Measurements from ENCODE around the gene ANKRD50. TPM values are rescaled to one million over a fixed set of nuclear protein-coding genes. Genes with fewer than 3 reads are reported as not detected.

ANKRD50 gene
- total and polyA plus RNA-seq, 9 of the 15 experiments (the other 6 are each of a cell fraction or from before 2014, with no cell fraction given), result 2.0 to 8.0 (median 6.2) TPM

DNA sequence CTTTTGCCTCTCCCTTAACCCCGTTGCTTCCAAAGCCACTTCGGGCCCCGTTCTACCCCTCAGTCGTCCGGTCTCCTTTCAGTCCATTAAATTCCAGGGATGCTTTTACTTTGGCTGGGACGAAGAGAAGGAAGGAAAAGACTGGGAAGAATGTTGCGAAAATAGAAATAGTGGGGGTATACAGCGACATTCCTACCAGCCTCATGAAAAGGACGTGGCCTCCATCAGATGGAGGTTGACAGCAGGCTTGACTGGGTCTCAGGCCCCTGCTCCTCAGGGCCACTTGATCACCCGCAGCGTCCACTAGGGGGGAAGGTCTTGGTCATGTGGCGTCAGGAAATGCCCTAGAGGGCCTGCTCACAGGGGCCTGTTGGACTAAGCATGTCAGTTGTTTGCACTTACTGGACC is 657 bp upstream of the ANKRD50 start (continued):
- TF ChIP-seq, protein P1, sequence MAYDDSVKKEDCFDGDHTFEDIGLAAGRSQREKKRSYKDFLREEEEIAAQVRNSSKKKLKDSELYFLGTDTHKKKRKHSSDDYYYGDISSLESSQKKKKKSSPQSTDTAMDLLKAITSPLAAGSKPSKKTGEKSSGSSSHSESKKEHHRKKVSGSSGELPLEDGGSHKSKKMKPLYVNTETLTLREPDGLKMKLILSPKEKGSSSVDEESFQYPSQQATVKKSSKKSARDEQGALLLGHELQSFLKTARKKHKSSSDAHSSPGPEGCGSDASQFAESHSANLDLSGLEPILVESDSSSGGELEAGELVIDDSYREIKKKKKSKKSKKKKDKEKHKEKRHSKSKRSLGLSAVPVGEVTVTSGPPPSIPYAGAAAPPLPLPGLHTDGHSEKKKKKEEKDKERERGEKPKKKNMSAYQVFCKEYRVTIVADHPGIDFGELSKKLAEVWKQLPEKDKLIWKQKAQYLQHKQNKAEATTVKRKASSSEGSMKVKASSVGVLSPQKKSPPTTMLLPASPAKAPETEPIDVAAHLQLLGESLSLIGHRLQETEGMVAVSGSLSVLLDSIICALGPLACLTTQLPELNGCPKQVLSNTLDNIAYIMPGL (CRISPR knock-in tag; IDR thresholded peaks at IDR 0.05), result peak; percentile 58; the same call in 1 of the 2 replicates
- TF ChIP-seq NR2F6 (CRISPR knock-in tag; IDR thresholded peaks at IDR 0.05) (no peak), EP400 (IDR thresholded peaks at IDR 0.05) (peak; percentile 73), CREM (IDR thresholded peaks at IDR 0.05; ENCODE audit: low read depth) (peak; percentile 64), PPARD (CRISPR knock-in tag; IDR thresholded peaks at IDR 0.05) (no peak), SRF (CRISPR knock-in tag; IDR thresholded peaks at IDR 0.05) (peak in 1 of 2 experiments; percentile 71; a peak in 1 of 4 replicates), ZNF217 (CRISPR knock-in tag; IDR thresholded peaks at IDR 0.05) (no peak), ZNF589 (CRISPR knock-in tag; IDR thresholded peaks at IDR 0.05; ENCODE audit: low read depth) (peak; percentile 29; the same call in 1 of the 2 replicates), KDM1A (IDR thresholded peaks at IDR 0.05) (no peak), PRPF4 (IDR thresholded peaks at IDR 0.05; ENCODE audit: insufficient read depth, low read depth, low read length, poor library complexity, severe bottlenecking) (no peak), STAT5B (CRISPR knock-in tag; IDR thresholded peaks at IDR 0.05) (no peak), ZNF324 (CRISPR knock-in tag; IDR thresholded peaks at IDR 0.05) (no peak), SMARCA5 (IDR thresholded peaks at IDR 0.05) (no peak)
- TF ChIP-seq, protein P2, sequence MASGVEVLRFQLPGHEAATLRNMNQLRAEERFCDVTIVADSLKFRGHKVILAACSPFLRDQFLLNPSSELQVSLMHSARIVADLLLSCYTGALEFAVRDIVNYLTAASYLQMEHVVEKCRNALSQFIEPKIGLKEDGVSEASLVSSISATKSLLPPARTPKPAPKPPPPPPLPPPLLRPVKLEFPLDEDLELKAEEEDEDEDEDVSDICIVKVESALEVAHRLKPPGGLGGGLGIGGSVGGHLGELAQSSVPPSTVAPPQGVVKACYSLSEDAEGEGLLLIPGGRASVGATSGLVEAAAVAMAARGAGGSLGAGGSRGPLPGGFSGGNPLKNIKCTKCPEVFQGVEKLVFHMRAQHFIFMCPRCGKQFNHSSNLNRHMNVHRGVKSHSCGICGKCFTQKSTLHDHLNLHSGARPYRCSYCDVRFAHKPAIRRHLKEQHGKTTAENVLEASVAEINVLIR (CRISPR knock-in tag; IDR thresholded peaks at IDR 0.05), result no peak
- TF ChIP-seq, protein P3, sequence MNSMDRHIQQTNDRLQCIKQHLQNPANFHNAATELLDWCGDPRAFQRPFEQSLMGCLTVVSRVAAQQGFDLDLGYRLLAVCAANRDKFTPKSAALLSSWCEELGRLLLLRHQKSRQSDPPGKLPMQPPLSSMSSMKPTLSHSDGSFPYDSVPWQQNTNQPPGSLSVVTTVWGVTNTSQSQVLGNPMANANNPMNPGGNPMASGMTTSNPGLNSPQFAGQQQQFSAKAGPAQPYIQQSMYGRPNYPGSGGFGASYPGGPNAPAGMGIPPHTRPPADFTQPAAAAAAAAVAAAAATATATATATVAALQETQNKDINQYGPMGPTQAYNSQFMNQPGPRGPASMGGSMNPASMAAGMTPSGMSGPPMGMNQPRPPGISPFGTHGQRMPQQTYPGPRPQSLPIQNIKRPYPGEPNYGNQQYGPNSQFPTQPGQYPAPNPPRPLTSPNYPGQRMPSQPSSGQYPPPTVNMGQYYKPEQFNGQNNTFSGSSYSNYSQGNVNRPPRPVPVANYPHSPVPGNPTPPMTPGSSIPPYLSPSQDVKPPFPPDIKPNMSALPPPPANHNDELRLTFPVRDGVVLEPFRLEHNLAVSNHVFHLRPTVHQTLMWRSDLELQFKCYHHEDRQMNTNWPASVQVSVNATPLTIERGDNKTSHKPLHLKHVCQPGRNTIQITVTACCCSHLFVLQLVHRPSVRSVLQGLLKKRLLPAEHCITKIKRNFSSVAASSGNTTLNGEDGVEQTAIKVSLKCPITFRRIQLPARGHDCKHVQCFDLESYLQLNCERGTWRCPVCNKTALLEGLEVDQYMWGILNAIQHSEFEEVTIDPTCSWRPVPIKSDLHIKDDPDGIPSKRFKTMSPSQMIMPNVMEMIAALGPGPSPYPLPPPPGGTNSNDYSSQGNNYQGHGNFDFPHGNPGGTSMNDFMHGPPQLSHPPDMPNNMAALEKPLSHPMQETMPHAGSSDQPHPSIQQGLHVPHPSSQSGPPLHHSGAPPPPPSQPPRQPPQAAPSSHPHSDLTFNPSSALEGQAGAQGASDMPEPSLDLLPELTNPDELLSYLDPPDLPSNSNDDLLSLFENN (IDR thresholded peaks at IDR 0.05; ENCODE audit: low read depth in 2 of 2, low read length in 2 of 2), result no peak
- TF ChIP-seq, protein P4, sequence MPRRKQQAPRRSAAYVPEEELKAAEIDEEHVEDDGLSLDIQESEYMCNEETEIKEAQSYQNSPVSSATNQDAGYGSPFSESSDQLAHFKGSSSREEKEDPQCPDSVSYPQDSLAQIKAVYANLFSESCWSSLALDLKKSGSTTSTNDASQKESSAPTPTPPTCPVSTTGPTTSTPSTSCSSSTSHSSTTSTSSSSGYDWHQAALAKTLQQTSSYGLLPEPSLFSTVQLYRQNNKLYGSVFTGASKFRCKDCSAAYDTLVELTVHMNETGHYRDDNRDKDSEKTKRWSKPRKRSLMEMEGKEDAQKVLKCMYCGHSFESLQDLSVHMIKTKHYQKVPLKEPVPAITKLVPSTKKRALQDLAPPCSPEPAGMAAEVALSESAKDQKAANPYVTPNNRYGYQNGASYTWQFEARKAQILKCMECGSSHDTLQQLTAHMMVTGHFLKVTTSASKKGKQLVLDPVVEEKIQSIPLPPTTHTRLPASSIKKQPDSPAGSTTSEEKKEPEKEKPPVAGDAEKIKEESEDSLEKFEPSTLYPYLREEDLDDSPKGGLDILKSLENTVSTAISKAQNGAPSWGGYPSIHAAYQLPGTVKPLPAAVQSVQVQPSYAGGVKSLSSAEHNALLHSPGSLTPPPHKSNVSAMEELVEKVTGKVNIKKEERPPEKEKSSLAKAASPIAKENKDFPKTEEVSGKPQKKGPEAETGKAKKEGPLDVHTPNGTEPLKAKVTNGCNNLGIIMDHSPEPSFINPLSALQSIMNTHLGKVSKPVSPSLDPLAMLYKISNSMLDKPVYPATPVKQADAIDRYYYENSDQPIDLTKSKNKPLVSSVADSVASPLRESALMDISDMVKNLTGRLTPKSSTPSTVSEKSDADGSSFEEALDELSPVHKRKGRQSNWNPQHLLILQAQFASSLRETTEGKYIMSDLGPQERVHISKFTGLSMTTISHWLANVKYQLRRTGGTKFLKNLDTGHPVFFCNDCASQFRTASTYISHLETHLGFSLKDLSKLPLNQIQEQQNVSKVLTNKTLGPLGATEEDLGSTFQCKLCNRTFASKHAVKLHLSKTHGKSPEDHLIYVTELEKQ (CRISPR knock-in tag; IDR thresholded peaks at IDR 0.05), result no peak
- TF ChIP-seq, protein P5, sequence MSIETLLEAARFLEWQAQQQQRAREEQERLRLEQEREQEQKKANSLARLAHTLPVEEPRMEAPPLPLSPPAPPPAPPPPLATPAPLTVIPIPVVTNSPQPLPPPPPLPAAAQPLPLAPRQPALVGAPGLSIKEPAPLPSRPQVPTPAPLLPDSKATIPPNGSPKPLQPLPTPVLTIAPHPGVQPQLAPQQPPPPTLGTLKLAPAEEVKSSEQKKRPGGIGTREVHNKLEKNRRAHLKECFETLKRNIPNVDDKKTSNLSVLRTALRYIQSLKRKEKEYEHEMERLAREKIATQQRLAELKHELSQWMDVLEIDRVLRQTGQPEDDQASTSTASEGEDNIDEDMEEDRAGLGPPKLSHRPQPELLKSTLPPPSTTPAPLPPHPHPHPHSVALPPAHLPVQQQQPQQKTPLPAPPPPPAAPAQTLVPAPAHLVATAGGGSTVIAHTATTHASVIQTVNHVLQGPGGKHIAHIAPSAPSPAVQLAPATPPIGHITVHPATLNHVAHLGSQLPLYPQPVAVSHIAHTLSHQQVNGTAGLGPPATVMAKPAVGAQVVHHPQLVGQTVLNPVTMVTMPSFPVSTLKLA (conservative IDR thresholded peaks at IDR 0.05), result peak; percentile 41 to 67; a peak in 3 of 4 replicates
